Stimulated activated naive CD8-positive, alpha-beta T cell treated with anti-CD3 and anti-CD28 coated beads, Interleukin-15, Interleukin-2, amounts not matched to agents 100 ng/mL and 50 ng/mL, for 24 hours (primary cell): ENCODE results near the gene TNPO1.

Experiments
- H3K27ac Mint-ChIP-seq: one replicate; pipeline ENCODE4 v1.8.0; 2021; ENCODE audit warnings: mild to moderate bottlenecking, mixed read lengths
- H3K27me3 Mint-ChIP-seq: one replicate; pipeline ENCODE4 v1.8.0; 2021; ENCODE audit warnings: mixed read lengths
- H3K36me3 Mint-ChIP-seq: one replicate; pipeline ENCODE4 v1.8.0; 2021; ENCODE audit warnings: low read depth, mixed read lengths
- H3K4me1 Mint-ChIP-seq: one replicate; pipeline ENCODE4 v1.8.0; 2021; ENCODE audit warnings: low read depth, mixed read lengths
- H3K4me3 Mint-ChIP-seq: one replicate; pipeline ENCODE4 v1.8.0; 2021; ENCODE audit warnings: mild to moderate bottlenecking, mixed read lengths
- H3K9me3 Mint-ChIP-seq: one replicate; pipeline ENCODE4 v1.8.0; 2021; ENCODE audit warnings: mixed read lengths

Gene TNPO1

DNA sequence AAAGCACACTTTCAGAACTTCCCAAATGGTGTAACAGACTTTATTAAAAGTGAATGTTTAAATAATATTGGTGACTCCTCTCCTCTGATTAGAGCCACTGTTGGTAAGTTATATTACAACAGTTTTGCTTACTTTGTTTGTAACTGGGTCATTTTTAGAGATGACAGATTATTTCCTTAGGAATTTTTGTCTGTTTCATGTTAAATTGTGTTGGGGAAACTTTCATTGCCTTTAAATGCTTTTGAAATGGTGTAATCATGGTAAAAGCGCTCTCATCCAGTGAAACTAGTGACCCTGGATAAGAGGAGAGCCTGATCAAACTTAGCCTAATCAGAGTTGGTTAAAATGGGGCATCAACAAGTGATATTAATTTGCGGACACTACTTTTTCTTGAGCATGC is 39.4 kb downstream of the TNPO1 start:
- H3K36me3 Mint-ChIP-seq: peaks cover 82% of the 10 kb centered on the region
- no peaks in the 10 kb centered on the region for H3K27me3 Mint-ChIP-seq
- H3K27ac Mint-ChIP-seq: no peak overlapping the region

DNA sequence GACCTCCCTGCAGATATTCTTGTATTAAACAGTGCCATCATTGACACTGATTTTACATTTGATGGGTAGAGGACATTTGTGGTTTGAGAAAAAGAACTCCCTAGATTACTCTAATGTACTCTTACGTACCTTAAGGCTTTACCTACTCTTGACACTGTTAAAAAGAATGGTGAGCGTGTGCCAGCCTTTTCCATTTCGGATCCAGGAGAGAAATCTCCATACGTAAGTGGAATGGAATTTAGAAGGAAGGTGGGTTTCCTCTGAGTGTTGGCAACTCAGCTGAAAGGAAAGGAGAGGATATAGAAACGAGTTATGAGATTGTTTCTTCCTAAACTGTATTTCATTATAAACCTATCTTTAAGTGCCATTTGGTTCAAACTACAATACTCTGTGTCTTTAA is 40.9 kb downstream of the TNPO1 start:
- H3K27ac Mint-ChIP-seq: no peak overlapping the region
- H3K4me1 Mint-ChIP-seq: peaks cover 64% of the 10 kb centered on the region
- no peaks in the 10 kb centered on the region for H3K9me3 Mint-ChIP-seq
- no peak overlapping the region for H3K4me3 Mint-ChIP-seq
- H3K27me3 Mint-ChIP-seq: no peaks in the 10 kb centered on the region
- peaks cover 86% of the 10 kb centered on the region for H3K36me3 Mint-ChIP-seq

More for the DNA sequence above, 39.4 kb downstream of the TNPO1 start:
- Mint-ChIP-seq H3K4me3 (no peak overlapping the region), H3K4me1 (peaks cover 74% of the 10 kb centered on the region), H3K9me3 (no peaks in the 10 kb centered on the region)

GRCh38 chr5:72859127-72859526 is 42.7 kb downstream of the TNPO1 start:
- Mint-ChIP-seq H3K9me3 (no peaks in the 10 kb centered on the region), H3K4me1 (peaks cover 50% of the 10 kb centered on the region), H3K36me3 (peaks cover 83% of the 10 kb centered on the region), H3K27ac (no peak overlapping the region), H3K4me3 (no peak overlapping the region), H3K27me3 (no peaks in the 10 kb centered on the region)

- Mint-ChIP-seq H3K36me3 (peaks cover 77% of the 10 kb centered on the region), H3K4me1 (peaks cover 42% of the 10 kb centered on the region), H3K9me3 (no peaks in the 10 kb centered on the region), H3K27ac (no peak overlapping the region), H3K27me3 (no peaks in the 10 kb centered on the region), H3K4me3 (no peak overlapping the region)
Observed at GRCh38 chr5:72860499-72860898, 44.0 kb downstream of the TNPO1 start.

- H3K27me3 Mint-ChIP-seq: no peaks in the 10 kb centered on the region
- H3K9me3 Mint-ChIP-seq: no peaks in the 10 kb centered on the region
- H3K27ac Mint-ChIP-seq: peak overlapping the region; percentile 80
- H3K4me3 Mint-ChIP-seq: no peak overlapping the region
- H3K36me3 Mint-ChIP-seq: peaks cover 54% of the 10 kb centered on the region
- peaks cover 18% of the 10 kb centered on the region for H3K4me1 Mint-ChIP-seq
Observed at GRCh38 chr5:72871366-72872024, 55.0 kb downstream of the TNPO1 start.

GRCh38 chr5:72878854-72879253 is 62.4 kb downstream of the TNPO1 start:
- no peak overlapping the region for H3K27ac Mint-ChIP-seq

DNA sequence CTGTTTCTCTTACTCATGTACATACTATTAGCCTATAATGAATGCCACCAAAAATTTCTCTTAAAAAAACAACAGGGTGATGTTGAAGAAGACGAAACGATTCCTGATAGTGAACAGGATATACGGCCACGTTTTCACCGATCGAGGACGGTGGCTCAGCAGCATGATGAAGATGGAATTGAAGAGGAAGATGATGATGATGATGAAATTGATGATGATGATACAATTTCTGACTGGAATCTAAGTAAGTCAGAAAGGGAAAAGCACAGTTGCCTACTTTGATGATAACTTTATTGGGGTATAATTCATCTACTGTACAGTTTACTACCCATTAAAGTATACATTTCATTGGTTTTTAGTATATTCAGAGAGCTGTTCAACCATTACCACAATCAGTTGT is 66.5 kb downstream of the TNPO1 start:
- Mint-ChIP-seq H3K4me1 (no peaks in the 10 kb centered on the region), H3K27ac (no peak overlapping the region), H3K9me3 (no peaks in the 10 kb centered on the region), H3K4me3 (no peak overlapping the region), H3K36me3 (peaks cover 88% of the 10 kb centered on the region), H3K27me3 (no peaks in the 10 kb centered on the region)

More at GRCh38 chr5:72878854-72879253, 62.4 kb downstream of the TNPO1 start:
- Mint-ChIP-seq H3K4me3 (no peak overlapping the region), H3K9me3 (no peaks in the 10 kb centered on the region), H3K36me3 (peaks cover 70% of the 10 kb centered on the region), H3K27me3 (no peaks in the 10 kb centered on the region), H3K4me1 (no peaks in the 10 kb centered on the region)

GRCh38 chr5:72883850-72884249 is 67.4 kb downstream of the TNPO1 start:
- H3K27me3 Mint-ChIP-seq: no peaks in the 10 kb centered on the region
- H3K4me3 Mint-ChIP-seq: no peak overlapping the region
- H3K4me1 Mint-ChIP-seq: no peaks in the 10 kb centered on the region
- no peaks in the 10 kb centered on the region for H3K9me3 Mint-ChIP-seq
- H3K27ac Mint-ChIP-seq: no peak overlapping the region
- peaks cover 88% of the 10 kb centered on the region for H3K36me3 Mint-ChIP-seq

GRCh38 chr5:72884892-72885291 is 68.4 kb downstream of the TNPO1 start:
- Mint-ChIP-seq H3K27ac (no peak overlapping the region), H3K4me1 (no peaks in the 10 kb centered on the region), H3K36me3 (peaks cover 88% of the 10 kb centered on the region), H3K27me3 (no peaks in the 10 kb centered on the region), H3K9me3 (no peaks in the 10 kb centered on the region), H3K4me3 (no peak overlapping the region)

DNA sequence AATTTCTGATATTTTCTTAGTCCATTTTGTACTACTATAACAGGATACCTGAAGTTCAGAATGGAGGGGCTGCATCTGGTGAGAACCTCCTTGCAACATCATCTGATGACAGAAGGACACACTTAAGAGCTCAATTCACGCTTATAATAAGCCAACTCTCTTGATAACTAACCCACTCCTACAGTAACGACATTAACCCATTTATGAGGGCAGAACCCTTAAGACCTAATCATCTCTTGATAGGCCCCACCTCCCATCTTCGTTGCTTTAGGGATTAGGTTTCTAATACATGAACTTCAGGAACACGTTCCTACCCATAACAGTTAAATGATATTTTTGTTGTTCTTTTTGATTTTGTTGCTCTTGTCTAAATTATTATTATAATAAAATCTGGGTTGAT is 69.4 kb downstream of the TNPO1 start:
- Mint-ChIP-seq H3K27me3 (no peaks in the 10 kb centered on the region), H3K9me3 (no peaks in the 10 kb centered on the region), H3K36me3 (peaks cover 89% of the 10 kb centered on the region), H3K27ac (no peak overlapping the region), H3K4me3 (no peak overlapping the region), H3K4me1 (no peaks in the 10 kb centered on the region)

DNA sequence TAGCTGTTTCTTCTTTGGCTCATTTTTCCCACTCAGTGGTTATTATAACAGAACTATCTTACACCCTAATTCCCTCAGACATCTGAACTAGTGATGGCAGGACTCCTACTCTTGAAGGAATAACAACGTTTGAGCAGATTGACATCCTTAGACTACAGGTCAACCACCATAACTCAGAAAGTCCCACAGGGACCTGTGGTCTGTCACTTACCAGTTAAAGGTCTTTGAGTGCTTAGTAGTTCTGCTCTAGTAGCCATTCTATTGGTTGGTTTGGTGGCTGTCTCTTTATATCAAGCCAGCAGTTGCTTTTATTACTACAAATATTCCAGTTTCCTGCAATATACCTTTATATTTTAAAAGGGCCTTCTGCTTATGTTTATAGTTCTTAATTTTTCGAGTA is 72.1 kb downstream of the TNPO1 start:
- Mint-ChIP-seq H3K36me3 (peaks cover 86% of the 10 kb centered on the region), H3K27me3 (no peaks in the 10 kb centered on the region), H3K9me3 (no peaks in the 10 kb centered on the region), H3K4me1 (no peaks in the 10 kb centered on the region), H3K4me3 (no peak overlapping the region), H3K27ac (no peak overlapping the region)

DNA sequence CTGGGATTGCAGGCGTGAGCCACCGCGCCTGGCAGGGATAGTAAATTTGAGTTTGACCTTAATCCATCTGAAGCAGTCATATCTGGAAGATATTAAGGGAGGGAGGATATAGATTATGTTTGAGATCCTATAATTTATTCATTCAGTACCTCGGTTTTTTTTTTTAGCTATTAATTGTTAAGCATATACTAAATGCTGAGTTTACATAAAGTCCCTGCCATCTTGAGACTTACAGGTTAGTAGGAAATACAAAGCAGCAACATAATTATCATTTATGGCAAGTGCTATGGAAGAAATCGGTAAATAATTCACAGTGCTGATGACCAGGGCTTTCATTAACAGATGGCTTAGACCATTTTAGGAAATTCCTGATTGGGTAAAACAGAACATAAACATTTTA is 72.9 kb downstream of the TNPO1 start:
- H3K36me3 Mint-ChIP-seq: peaks cover 90% of the 10 kb centered on the region
- H3K4me3 Mint-ChIP-seq: no peak overlapping the region
- peak overlapping the region; percentile 28 for H3K27ac Mint-ChIP-seq
- no peaks in the 10 kb centered on the region for H3K27me3 Mint-ChIP-seq
- no peaks in the 10 kb centered on the region for H3K4me1 Mint-ChIP-seq
- H3K9me3 Mint-ChIP-seq: no peaks in the 10 kb centered on the region

DNA sequence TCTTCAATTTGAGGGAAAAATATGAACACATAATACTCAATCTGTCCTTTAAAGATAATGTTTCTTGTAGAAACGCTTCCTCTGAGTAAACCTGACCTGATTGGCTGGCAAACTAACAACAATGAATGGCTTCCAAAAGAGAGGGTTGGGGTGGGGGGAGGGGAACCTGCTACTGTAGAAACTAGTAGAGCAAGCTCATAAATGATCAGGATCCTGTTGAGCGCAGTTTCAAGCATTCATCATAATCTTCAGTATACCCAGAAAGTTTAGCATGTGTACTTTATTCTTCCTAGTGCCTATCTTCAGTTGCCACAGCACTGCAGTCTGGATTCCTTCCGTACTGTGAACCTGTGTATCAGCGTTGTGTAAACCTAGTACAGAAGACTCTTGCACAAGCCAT is 76.4 kb downstream of the TNPO1 start:
- H3K27ac Mint-ChIP-seq: no peak overlapping the region
- H3K4me3 Mint-ChIP-seq: no peak overlapping the region
- H3K27me3 Mint-ChIP-seq: no peaks in the 10 kb centered on the region
- H3K4me1 Mint-ChIP-seq: peaks cover 13% of the 10 kb centered on the region
- H3K9me3 Mint-ChIP-seq: no peaks in the 10 kb centered on the region
- H3K36me3 Mint-ChIP-seq: peaks cover 82% of the 10 kb centered on the region

- no peaks in the 10 kb centered on the region for H3K27me3 Mint-ChIP-seq
- H3K9me3 Mint-ChIP-seq: no peaks in the 10 kb centered on the region
- H3K4me1 Mint-ChIP-seq: peaks cover 13% of the 10 kb centered on the region
- peak overlapping the region; percentile 2 for H3K4me3 Mint-ChIP-seq
- peaks cover 77% of the 10 kb centered on the region for H3K36me3 Mint-ChIP-seq
- H3K27ac Mint-ChIP-seq: peak overlapping the region; percentile 60
Observed at GRCh38 chr5:72895758-72896157, 79.3 kb downstream of the TNPO1 start.

- Mint-ChIP-seq H3K4me3 (no peak overlapping the region), H3K27me3 (no peaks in the 10 kb centered on the region), H3K4me1 (peaks cover 3% of the 10 kb centered on the region), H3K27ac (no peak overlapping the region), H3K36me3 (peaks cover 77% of the 10 kb centered on the region), H3K9me3 (no peaks in the 10 kb centered on the region)
Observed at GRCh38 chr5:72906806-72907205, 90.3 kb downstream of the TNPO1 start.

- H3K4me1 Mint-ChIP-seq: peaks cover 3% of the 10 kb centered on the region
- H3K4me3 Mint-ChIP-seq: no peak overlapping the region
- no peaks in the 10 kb centered on the region for H3K27me3 Mint-ChIP-seq
- H3K9me3 Mint-ChIP-seq: no peaks in the 10 kb centered on the region
- no peak overlapping the region for H3K27ac Mint-ChIP-seq
- peaks cover 58% of the 10 kb centered on the region for H3K36me3 Mint-ChIP-seq
Observed at GRCh38 chr5:72908664-72909063, 92.2 kb downstream of the TNPO1 start.
